Right lobe of liver (tissue), 4 donors: ENCODE data around the gene PTPRR.

Experiments used
- POLR2A ChIP-seq: fragments of 450-650 bp; IDR thresholded peaks from one replicate; pipeline ENCODE4 v1.6.1; 2017; ENCODE audit warnings: antibody characterized with exemption, mild to moderate bottlenecking
- TF ChIP-seq, protein P1 (sequence below), 4 donors: fragments of 200-600 bp in 3 of 4; fragments of 450-650 bp in 1 of 4; IDR thresholded peaks; one replicate each; pipeline versions ENCODE4 v1.5.1 to v1.8.0; 2016 to 2022; ENCODE audit warnings: antibody characterized with exemption in 4 of 4, mild to moderate bottlenecking in 2 of 4
- donor health status: DM: no; HTN: no; CAD: no.
- donor health status: DM: no; HTN: no; CAD: no.
- donor health status: DM: no; HTN: yes; CAD: no.

- TF ChIP-seq, protein P1, sequence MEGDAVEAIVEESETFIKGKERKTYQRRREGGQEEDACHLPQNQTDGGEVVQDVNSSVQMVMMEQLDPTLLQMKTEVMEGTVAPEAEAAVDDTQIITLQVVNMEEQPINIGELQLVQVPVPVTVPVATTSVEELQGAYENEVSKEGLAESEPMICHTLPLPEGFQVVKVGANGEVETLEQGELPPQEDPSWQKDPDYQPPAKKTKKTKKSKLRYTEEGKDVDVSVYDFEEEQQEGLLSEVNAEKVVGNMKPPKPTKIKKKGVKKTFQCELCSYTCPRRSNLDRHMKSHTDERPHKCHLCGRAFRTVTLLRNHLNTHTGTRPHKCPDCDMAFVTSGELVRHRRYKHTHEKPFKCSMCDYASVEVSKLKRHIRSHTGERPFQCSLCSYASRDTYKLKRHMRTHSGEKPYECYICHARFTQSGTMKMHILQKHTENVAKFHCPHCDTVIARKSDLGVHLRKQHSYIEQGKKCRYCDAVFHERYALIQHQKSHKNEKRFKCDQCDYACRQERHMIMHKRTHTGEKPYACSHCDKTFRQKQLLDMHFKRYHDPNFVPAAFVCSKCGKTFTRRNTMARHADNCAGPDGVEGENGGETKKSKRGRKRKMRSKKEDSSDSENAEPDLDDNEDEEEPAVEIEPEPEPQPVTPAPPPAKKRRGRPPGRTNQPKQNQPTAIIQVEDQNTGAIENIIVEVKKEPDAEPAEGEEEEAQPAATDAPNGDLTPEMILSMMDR (IDR thresholded peaks at IDR 0.05): no peak
- no peak for TF ChIP-seq POLR2A
Observed at GRCh38 chr12:70757830-70758493, 162.6 kb downstream of the PTPRR start.
